HG03378 (cell line): ENCODE data around the gene PRR12.
"Not testable (repeated sequence)": the region's sequence is repeated elsewhere in the genome, so short reads cannot be mapped to it uniquely, and the experiment has no call there.

ENCODE experiments used
- ATAC-seq: cut with Tn5 transposase; IDR thresholded peaks from one replicate; pipeline ENCODE4 v1.9.1; 2021; ENCODE audit warnings: mild to moderate bottlenecking, moderate library complexity; ENCODE audit not compliant: unreplicated experiment

The PRR12 gene

GRCh38 chr19:49614096-49614833 is 23.3 kb downstream of the PRR12 start:
- no peak for ATAC-seq

- no peak for ATAC-seq
Observed at GRCh38 chr19:49615861-49616260, 24.9 kb downstream of the PRR12 start.

- ATAC-seq, result no peak
Observed at GRCh38 chr19:49616532-49616931, 25.6 kb downstream of the PRR12 start.

DNA sequence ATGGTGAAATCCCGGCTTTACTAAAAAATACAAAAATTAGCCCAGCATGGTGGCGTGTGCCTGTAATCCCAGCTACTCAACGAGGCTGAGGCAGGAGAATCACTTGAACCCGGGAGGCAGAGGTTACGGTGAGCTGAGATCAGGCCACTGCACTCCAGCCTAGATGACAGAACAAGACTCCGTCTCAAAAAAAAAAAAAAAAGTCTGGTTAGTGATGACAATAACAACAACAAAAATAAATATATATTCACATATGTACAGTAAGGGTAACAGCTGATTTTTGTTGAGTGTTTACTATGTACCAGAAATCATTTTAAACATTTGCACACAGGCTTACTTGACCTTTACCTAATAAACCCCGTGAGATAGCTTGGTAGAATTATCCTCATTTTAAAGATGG is 26.0 kb downstream of the PRR12 start:
- ATAC-seq, result no peak

- not testable (repeated sequence) for ATAC-seq
Observed at GRCh38 chr19:49617860-49618259, 26.9 kb downstream of the PRR12 start.

DNA sequence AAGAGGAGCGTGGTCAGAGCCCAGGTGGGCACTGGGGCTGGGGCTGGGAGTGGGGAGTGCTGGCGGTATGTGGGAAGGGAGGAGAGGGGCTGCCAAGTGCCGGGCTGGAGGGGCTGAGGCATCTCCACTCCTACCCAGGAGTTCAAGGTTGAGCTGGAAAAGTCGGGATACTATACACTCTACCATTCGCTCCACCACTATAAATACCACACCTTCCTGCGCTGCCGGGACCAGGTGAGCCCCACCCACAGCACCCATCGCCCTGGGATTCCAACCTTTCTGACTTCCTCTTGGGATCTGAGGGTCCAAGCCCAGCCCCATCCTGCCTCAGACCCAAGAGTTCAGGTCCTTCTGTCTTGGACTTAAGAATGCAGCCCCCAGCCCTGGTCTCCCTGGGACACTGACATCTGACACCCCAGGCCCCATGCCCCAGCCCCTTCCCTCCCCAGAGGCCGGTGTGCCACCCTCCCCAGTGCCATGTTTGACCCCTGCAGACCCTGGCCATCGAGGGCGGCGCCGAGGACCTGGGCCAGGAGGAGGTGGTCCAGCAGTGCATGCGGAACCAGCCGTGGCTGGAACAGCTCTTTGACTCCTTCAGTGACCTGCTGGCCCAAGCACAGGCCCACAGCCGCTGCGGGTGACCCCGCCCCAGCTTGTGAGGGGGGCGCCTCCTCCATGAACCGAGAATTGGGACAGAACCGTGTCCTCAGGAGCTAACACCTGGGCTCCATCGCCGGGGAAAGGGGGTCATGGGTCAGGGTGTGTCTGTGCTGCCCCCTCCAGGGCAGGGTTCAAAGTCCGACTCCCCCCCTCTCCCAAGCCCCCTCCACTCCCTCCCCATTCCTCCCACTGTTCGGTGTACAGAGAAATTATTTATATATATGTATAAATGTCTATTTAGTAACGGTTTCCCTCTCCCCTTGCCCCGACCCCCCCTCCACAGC is 34.3 kb downstream of the PRR12 start:
- ATAC-seq, result no peak

DNA sequence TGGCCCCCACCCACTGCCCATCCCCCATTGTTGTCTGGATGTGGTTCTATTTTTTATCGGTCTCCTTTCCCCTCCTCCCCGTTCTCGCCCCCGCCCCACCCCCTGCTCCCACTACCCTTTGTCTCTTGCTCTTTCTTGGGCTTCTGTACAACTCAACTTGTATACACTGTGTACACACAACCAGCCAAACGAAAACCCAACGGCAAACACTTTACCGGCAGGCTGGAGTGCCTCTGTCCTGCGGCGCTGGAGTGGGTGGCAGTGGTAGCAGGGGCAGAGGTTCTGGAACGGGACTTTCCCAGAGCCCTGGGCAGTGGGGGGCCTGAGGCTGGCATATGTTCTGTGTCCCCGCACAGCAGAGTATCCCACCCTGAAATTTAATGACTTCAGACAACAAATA is 35.2 kb downstream of the PRR12 start:
- no peak for ATAC-seq

DNA sequence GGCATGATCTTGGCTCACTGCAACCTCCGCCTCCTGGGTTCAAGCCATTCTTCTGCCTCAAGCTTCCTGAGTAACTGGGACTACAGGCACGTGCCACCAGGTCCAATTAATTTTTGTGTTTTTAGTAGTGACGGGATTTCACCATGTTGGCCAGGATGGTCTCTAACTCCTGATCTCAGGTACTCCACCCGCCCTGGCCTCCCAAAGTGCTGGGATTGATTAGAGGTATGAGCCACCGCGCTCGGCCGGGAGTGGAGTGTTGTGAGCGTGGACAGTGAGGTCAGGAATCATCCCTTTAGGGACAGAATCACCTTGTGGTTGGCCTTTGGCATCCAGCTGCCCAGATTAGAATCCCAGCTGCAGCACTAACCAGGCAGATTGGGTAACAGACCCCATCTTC is 38.7 kb downstream of the PRR12 start:
- no peak for ATAC-seq

- no peak for ATAC-seq
Observed at GRCh38 chr19:49631014-49631588, 40.1 kb downstream of the PRR12 start.

DNA sequence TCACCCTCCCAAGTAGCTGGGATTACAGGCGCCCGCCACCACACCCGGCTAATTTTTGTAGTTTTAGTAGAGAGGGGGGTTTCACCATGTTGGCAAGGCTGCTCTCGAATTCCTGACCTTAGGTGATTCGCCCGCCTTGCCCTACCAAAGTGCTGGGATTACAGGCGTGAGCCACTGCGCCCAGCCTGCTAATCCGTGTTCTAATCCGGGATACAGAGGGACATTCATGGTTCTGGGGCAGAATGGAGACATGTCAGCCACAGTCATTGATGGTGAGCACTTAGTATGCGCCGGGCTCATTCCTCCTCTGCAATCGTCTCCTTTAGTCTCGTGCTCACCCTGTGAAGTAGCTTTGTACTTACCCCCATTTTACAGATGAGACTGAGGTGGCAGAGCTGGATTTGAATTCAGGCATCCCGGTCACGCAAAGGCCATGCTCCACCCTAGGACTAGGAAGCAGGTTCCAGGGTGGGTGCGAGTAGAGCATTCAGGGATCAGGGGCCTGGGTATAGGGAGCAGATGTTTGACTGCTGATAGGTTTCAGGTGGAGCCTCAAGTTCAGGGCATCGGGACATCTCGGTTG is 40.7 kb downstream of the PRR12 start:
- no peak for ATAC-seq

DNA sequence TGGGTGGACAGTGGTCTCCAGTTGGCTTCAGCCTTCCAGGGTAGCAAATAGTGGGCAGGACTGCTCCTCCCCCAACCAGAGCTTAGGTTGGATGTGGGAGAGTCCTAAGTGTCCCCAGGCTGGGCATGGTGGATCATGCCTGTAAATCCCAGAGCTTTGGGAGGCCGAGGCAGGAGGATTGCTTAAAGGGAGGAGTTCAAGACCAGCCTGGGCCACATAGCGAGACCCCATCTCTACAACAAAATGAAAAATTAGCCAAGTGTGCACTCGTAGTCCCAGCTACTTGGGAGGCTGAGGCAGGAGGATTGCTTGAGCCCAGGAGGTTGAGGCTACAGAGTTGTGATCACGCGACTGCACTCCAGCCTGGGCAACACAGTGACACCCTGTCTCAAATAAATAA is 41.6 kb downstream of the PRR12 start:
- ATAC-seq, result no peak

DNA sequence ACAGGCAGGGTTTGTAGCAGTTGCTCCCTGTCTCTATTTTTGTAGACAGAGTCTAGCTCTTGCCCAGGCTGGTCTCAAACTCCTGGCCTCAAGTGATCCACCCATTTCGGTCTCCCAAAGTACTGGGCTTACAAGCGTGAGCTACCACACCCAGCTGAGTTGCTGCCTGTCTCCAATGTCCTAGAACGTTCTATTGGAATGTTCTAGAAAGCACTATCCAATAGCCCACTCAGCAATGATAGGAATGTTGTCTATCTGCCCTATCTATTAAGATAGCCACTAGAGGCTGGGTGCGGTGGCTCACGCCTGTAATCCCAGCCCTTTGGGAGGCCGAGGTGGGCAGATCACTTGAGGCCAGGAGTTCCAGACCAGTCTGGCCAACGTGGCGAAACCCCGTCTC is 42.3 kb downstream of the PRR12 start:
- ATAC-seq, result not testable (repeated sequence)

DNA sequence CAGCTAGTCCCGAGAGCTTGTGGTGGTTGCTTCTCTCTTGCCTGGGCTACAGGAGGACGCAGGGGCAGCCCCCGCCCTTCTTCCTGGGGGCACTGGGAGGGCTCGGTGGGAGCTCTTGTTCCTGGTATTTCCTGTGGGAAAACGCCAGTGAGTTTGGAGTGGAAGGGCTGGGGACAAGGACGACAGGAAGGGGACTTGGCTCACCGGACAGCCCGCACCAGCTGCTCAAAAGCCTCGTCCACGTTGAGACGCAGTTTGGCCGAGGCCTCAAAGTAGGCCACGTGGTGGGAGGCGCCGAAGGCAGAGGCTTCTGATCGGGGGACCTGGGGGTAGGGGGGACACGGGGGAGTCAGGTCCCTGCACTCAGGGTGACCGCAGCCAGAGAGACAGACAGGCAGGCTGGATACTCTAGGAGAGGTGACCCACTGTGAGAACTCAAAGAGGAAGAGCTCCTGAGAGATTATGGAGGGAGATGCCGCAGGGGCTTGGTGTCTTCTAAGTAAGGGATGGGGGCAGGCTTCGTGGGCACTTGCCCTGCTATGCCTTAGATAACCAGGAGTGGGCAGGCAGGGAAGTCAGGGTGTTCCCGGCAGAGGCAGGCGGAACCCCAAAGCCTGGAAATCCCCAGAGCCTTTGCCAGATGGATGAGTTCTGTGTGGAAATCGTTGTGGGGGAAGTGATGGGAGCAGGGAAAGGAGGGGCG is 44.7 kb downstream of the PRR12 start:
- ATAC-seq, result no peak

GRCh38 chr19:49636233-49636932 is 45.4 kb downstream of the PRR12 start:
- ATAC-seq, result no peak

GRCh38 chr19:49637821-49638738 is 47.1 kb downstream of the PRR12 start:
- ATAC-seq, result no peak

- no peak for ATAC-seq
Observed at GRCh38 chr19:49639401-49640112, 48.6 kb downstream of the PRR12 start.

- peak; percentile 76 for ATAC-seq
Observed at GRCh38 chr19:49640113-49640898, 49.3 kb downstream of the PRR12 start, which contains the start of gene RRAS. RRAS (minus strand) TSS chr19:49640143; CDS start chr19:49640098, 45 bp downstream.
